Sigmoid colon (tissue), 7 donors: ENCODE measurements around the gene IL3. TPM values are rescaled to one million over a fixed set of nuclear protein-coding genes. Genes with fewer than 3 reads are reported as not detected.

ENCODE experiments used
- DNase-seq: peaks from one replicate; pipeline ENCODE4 v3.0.0-alpha.2; 2019
- H3K27ac ChIP-seq, 4 donors: fragments of 200-600 bp; sonication (generic); one replicate each; pipeline ENCODE4 v1.5.1; 2016 to 2019; ENCODE audit warnings: mild to moderate bottlenecking in 1 of 4
- H3K27me3 ChIP-seq, 3 donors: fragments of 200-600 bp; sonication (generic); one replicate each; pipeline ENCODE4 v1.5.1; 2019; ENCODE audit warnings: mild to moderate bottlenecking in 1 of 3
- H3K36me3 ChIP-seq, 4 donors: fragments of 200-600 bp; sonication (generic); one replicate each; pipeline ENCODE4 v1.5.1; 2016 to 2019
- H3K4me1 ChIP-seq, 4 donors: fragments of 200-600 bp; sonication (generic); one replicate each; pipeline ENCODE4 v1.5.1; 2017 to 2019
- H3K4me3 ChIP-seq, 4 donors: fragments of 200-600 bp; sonication (generic); one replicate each; pipeline ENCODE4 v1.5.1; 2017 to 2019; ENCODE audit warnings: mild to moderate bottlenecking in 2 of 4, moderate library complexity in 1 of 4
- H3K9me3 ChIP-seq, 4 donors: fragments of 200-600 bp in 3 of 4; sonication (generic) in 3 of 4; one replicate each; pipeline versions ENCODE4 v1.5.1 to v1.6.1; 2013 to 2019
- EP300 ChIP-seq, 4 donors: sonication (generic); formaldehyde crosslinking; IDR thresholded peaks; one replicate each; pipeline ENCODE4 v1.6.1; 2017; ENCODE audit warnings: antibody characterized with exemption in 4 of 4
- POLR2A ChIP-seq, 2 donors: fragments of 450-650 bp; IDR thresholded peaks; one replicate each; pipeline ENCODE4 v1.6.1; 2016; ENCODE audit warnings: antibody characterized with exemption in 2 of 2, mild to moderate bottlenecking in 2 of 2, moderate library complexity in 2 of 2
- POLR2AphosphoS5 ChIP-seq, 4 donors: sonication (generic); formaldehyde crosslinking; IDR thresholded peaks; one replicate each; pipeline ENCODE4 v1.6.1; 2017; ENCODE audit warnings: antibody characterized with exemption in 4 of 4
- WGBS, 2 donors: extraction: QIAGEN DNeasy Blood & Tissue Kit; methylation state at CpG; one replicate each; pipeline ENCODE4 v1.1.7; 2013; 5-methylcytosine and 5-hydroxymethylcytosine counted together
- intact Hi-C: fragments of 100-400 bp; cut with DNase I; formaldehyde crosslinking; loops from one replicate; pipeline ENCODE4 v1.15.1; 2023
- polyA plus RNA-seq, 3 donors: library from polyadenylated mRNA; stranded (reverse); fragments of 200-250 nt; gene quantifications; one replicate each; pipeline ENCODE4 v1.2.3, GENCODE V29; 2013
- total RNA-seq, 4 donors: library from RNA; depleted of rRNA; stranded (reverse); fragments of >200 nt; gene quantifications; one replicate each; pipeline ENCODE4 v1.1.0, GENCODE V29; 2016
- TF ChIP-seq, protein P1 (sequence below), 4 experiments: fragments of 450-650 bp in 3 of 4; fragments of 200-600 bp in 1 of 4; IDR thresholded peaks; one replicate each; pipeline ENCODE4 v1.5.1; 2016 to 2019; ENCODE audit warnings: antibody characterized with exemption in 4 of 4, mild to moderate bottlenecking in 3 of 4, moderate library complexity in 2 of 4
- donor health status: healthy with polysubstance abuse.
- donor health status: Bipolar disorder and iron deficiency.
- donor health status: healthy.

The IL3 gene
- total and polyA plus RNA-seq, 7 donors, result not detected

DNA sequence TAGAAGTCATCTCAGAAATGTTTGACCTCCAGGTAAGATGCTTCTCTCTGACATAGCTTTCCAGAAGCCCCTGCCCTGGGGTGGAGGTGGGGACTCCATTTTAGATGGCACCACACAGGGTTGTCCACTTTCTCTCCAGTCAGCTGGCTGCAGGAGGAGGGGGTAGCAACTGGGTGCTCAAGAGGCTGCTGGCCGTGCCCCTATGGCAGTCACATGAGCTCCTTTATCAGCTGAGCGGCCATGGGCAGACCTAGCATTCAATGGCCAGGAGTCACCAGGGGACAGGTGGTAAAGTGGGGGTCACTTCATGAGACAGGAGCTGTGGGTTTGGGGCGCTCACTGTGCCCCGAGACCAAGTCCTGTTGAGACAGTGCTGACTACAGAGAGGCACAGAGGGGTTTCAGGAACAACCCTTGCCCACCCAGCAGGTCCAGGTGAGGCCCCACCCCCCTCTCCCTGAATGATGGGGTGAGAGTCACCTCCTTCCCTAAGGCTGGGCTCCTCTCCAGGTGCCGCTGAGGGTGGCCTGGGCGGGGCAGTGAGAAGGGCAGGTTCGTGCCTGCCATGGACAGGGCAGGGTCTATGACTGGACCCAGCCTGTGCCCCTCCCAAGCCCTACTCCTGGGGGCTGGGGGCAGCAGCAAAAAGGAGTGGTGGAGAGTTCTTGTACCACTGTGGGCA is 13.8 kb downstream of the IL3 start:
- Histone ChIP-seq H3K27me3 (no peaks in the 10 kb centered on the region), H3K27ac (no peak overlapping the region), H3K36me3 (no peaks in the 10 kb centered on the region), H3K4me1 (no peaks in the 10 kb centered on the region), H3K9me3 (no peaks in the 10 kb centered on the region), H3K4me3 (no peak overlapping the region)
- TF ChIP-seq POLR2A (IDR thresholded peaks at IDR 0.05) (no peak), EP300 (IDR thresholded peaks at IDR 0.05) (no peak), POLR2AphosphoS5 (IDR thresholded peaks at IDR 0.05) (no peak)
- TF ChIP-seq, protein P1, sequence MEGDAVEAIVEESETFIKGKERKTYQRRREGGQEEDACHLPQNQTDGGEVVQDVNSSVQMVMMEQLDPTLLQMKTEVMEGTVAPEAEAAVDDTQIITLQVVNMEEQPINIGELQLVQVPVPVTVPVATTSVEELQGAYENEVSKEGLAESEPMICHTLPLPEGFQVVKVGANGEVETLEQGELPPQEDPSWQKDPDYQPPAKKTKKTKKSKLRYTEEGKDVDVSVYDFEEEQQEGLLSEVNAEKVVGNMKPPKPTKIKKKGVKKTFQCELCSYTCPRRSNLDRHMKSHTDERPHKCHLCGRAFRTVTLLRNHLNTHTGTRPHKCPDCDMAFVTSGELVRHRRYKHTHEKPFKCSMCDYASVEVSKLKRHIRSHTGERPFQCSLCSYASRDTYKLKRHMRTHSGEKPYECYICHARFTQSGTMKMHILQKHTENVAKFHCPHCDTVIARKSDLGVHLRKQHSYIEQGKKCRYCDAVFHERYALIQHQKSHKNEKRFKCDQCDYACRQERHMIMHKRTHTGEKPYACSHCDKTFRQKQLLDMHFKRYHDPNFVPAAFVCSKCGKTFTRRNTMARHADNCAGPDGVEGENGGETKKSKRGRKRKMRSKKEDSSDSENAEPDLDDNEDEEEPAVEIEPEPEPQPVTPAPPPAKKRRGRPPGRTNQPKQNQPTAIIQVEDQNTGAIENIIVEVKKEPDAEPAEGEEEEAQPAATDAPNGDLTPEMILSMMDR (IDR thresholded peaks at IDR 0.05), result no peak
- 71 to 84% methylated on average over 7 of the region's 7 CpGs for WGBS, 2 donors
- intact Hi-C loops, result no loop called here
- DNase-seq, result no peak

DNA sequence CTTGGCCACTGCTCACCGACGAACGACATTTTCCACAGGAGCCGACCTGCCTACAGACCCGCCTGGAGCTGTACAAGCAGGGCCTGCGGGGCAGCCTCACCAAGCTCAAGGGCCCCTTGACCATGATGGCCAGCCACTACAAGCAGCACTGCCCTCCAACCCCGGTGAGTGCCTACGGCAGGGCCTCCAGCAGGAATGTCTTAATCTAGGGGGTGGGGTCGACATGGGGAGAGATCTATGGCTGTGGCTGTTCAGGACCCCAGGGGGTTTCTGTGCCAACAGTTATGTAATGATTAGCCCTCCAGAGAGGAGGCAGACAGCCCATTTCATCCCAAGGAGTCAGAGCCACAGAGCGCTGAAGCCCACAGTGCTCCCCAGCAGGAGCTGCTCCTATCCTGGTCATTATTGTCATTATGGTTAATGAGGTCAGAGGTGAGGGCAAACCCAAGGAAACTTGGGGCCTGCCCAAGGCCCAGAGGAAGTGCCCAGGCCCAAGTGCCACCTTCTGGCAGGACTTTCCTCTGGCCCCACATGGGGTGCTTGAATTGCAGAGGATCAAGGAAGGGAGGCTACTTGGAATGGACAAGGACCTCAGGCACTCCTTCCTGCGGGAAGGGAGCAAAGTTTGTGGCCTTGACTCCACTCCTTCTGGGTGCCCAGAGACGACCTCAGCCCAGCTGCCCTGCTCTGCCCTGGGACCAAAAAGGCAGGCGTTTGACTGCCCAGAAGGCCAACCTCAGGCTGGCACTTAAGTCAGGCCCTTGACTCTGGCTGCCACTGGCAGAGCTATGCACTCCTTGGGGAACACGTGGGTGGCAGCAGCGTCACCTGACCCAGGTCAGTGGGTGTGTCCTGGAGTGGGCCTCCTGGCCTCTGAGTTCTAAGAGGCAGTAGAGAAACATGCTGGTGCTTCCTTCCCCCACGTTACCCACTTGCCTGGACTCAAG is 14.6 kb downstream of the IL3 start:
- H3K27ac ChIP-seq, result no peak overlapping the region
- intact Hi-C loops, result no loop called here
- DNase-seq, result no peak
- no peak overlapping the region for H3K4me3 ChIP-seq
- TF ChIP-seq EP300 (IDR thresholded peaks at IDR 0.05) (no peak), POLR2A (IDR thresholded peaks at IDR 0.05) (no peak), POLR2AphosphoS5 (IDR thresholded peaks at IDR 0.05) (no peak)
- TF ChIP-seq, protein P1 (IDR thresholded peaks at IDR 0.05), result no peak
- no peaks in the 10 kb centered on the region for H3K4me1 ChIP-seq
- H3K27me3 ChIP-seq, result no peaks in the 10 kb centered on the region
- H3K36me3 ChIP-seq, result no peaks in the 10 kb centered on the region
- WGBS, 2 donors, result 84 to 86% methylated on average over 16 of the region's 16 CpGs
- no peaks in the 10 kb centered on the region for H3K9me3 ChIP-seq

DNA sequence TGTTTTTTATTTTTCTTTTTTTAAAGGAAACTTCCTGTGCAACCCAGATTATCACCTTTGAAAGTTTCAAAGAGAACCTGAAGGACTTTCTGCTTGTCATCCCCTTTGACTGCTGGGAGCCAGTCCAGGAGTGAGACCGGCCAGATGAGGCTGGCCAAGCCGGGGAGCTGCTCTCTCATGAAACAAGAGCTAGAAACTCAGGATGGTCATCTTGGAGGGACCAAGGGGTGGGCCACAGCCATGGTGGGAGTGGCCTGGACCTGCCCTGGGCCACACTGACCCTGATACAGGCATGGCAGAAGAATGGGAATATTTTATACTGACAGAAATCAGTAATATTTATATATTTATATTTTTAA is 15.2 kb downstream of the IL3 start:
- no peak overlapping the region for H3K4me3 ChIP-seq
- no peaks in the 10 kb centered on the region for H3K27me3 ChIP-seq
- TF ChIP-seq POLR2A (IDR thresholded peaks at IDR 0.05) (no peak), EP300 (IDR thresholded peaks at IDR 0.05) (no peak), POLR2AphosphoS5 (IDR thresholded peaks at IDR 0.05) (no peak)
- TF ChIP-seq, protein P1 (IDR thresholded peaks at IDR 0.05), result no peak
- H3K36me3 ChIP-seq, result no peaks in the 10 kb centered on the region
- no peaks in the 10 kb centered on the region for H3K9me3 ChIP-seq
- no peaks in the 10 kb centered on the region for H3K4me1 ChIP-seq
- intact Hi-C loops, result no loop called here
- WGBS, 2 donors, result 94 to 95% methylated on average over 2 of the region's 2 CpGs
- H3K27ac ChIP-seq, result no peak overlapping the region
- no peak for DNase-seq

DNA sequence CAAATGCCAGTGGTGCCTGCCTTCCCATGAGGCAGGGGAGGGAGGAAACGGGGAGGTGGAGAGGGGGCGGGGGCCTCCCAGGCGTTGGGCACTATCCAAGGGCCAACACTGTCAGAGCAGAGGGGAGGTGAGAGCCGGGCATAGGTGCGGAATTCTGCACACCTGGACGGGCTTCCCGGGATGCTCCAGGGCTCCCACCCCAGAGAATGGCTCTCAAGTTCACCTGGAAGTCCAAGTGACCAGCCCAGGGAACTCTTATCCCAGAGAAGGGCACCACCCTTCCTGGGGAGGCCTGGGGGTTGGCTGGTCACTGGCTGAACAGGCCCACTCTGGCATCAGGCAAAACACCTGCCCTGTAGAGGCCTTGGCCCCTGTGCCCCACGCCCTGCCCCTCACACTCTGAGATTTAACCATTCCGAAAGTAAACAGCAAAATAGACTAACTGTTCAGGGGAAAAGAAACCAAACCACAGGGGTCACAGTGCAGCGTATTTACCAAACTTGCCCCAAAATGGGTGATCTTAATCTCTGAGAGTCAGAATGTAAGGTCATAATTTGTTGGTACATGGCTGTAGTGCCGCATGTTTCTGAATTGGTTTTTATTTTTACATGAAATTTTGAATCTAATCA is 15.9 kb downstream of the IL3 start:
- no peak overlapping the region for H3K4me3 ChIP-seq
- H3K9me3 ChIP-seq, result no peaks in the 10 kb centered on the region
- no peaks in the 10 kb centered on the region for H3K27me3 ChIP-seq
- no peak for DNase-seq
- intact Hi-C loops, result no loop called here
- no peaks in the 10 kb centered on the region for H3K4me1 ChIP-seq
- no peaks in the 10 kb centered on the region for H3K36me3 ChIP-seq
- TF ChIP-seq, protein P1 (IDR thresholded peaks at IDR 0.05), result no peak
- TF ChIP-seq POLR2A (IDR thresholded peaks at IDR 0.05) (no peak), EP300 (IDR thresholded peaks at IDR 0.05) (no peak), POLR2AphosphoS5 (IDR thresholded peaks at IDR 0.05) (no peak)
- 92 to 95% methylated on average over 11 of the region's 11 CpGs for WGBS, 2 donors
- H3K27ac ChIP-seq, result no peak overlapping the region
